ENCODE measurements around the gene TACC3. TPM values are rescaled to one million over a fixed set of nuclear protein-coding genes. Genes with fewer than 3 reads are reported as not detected.

TACC3 gene
- total RNA-seq, 1 experiment from 2014 or later, result 207 TPM

GRCh38 chr4:1706358-1706757 is 15.0 kb upstream of the TACC3 start (continued):
- TF ChIP-seq FOXP4 (CRISPR knock-in tag; IDR thresholded peaks at IDR 0.05) (no peak), IRF2 (CRISPR knock-in tag; IDR thresholded peaks at IDR 0.05; ENCODE audit: borderline replicate concordance, low read depth) (no peak), ATF1 (CRISPR knock-in tag; IDR thresholded peaks at IDR 0.05) (no peak), TCF7 (CRISPR knock-in tag; IDR thresholded peaks at IDR 0.05; ENCODE audit: low read depth) (no peak), ZNF138 (CRISPR knock-in tag; conservative IDR thresholded peaks at IDR 0.05) (no peak), PRRX2 (CRISPR knock-in tag; IDR thresholded peaks at IDR 0.05) (no peak), ESRRA (CRISPR knock-in tag; IDR thresholded peaks at IDR 0.05; ENCODE audit: borderline replicate concordance) (no peak), ATF2 (CRISPR knock-in tag; IDR thresholded peaks at IDR 0.05; ENCODE audit: borderline replicate concordance, low read depth) (no peak), GTF2I (CRISPR knock-in tag; conservative IDR thresholded peaks at IDR 0.05) (no peak), ETV6 (CRISPR knock-in tag; IDR thresholded peaks at IDR 0.05) (no peak)

GRCh38 chr4:1708581-1708980 is 12.7 kb upstream of the TACC3 start:
- no peak overlapping the region for H3K27ac Mint-ChIP-seq
- no peaks in the 10 kb centered on the region for H3K9me3 Mint-ChIP-seq
- H3K4me3 Mint-ChIP-seq, result no peak overlapping the region
- H3K4me1 Mint-ChIP-seq, result peaks cover 12% of the 10 kb centered on the region
- peaks cover 2% of the 10 kb centered on the region; the same call in 1 of the 2 replicates for H3K27me3 Mint-ChIP-seq (ENCODE audit: low read depth)
- H3K36me3 Mint-ChIP-seq, result peaks cover 40% of the 10 kb centered on the region
- ChIA-PET POLR2A (no interaction called here), CTCF (interaction anchor here (0.6 to 2.0 kb wide), 4 partner anchors 15 to 202 kb away, joined by 3 to 21 read pairs (median 4); no protein-coding TSS in a partner anchor)
- no peak for ATAC-seq
- no peak for DNase-seq (ENCODE audit: low spot score)
- no peak for TF ChIP-seq JAZF1 (CRISPR knock-in tag; IDR thresholded peaks at IDR 0.05)
- TF ChIP-seq PREB (CRISPR knock-in tag; IDR thresholded peaks at IDR 0.05; ENCODE audit: borderline replicate concordance), result no peak
- TF ChIP-seq MLX (CRISPR knock-in tag; IDR thresholded peaks at IDR 0.05), result no peak
- no peak for TF ChIP-seq ZNF671 (CRISPR knock-in tag; IDR thresholded peaks at IDR 0.05)
- no peak for TF ChIP-seq ZMAT4 (CRISPR knock-in tag; IDR thresholded peaks at IDR 0.05)
- no peak for TF ChIP-seq E2F1 (CRISPR knock-in tag; IDR thresholded peaks at IDR 0.05)
- no peak for TF ChIP-seq TEAD4 (CRISPR knock-in tag; IDR thresholded peaks at IDR 0.05)
- no peak for TF ChIP-seq ZNF532 (CRISPR knock-in tag; IDR thresholded peaks at IDR 0.05; ENCODE audit: borderline replicate concordance)
- no peak for TF ChIP-seq ZSCAN18 (CRISPR knock-in tag; IDR thresholded peaks at IDR 0.05)
- TF ChIP-seq ZBTB21 (CRISPR knock-in tag; IDR thresholded peaks at IDR 0.05; ENCODE audit: borderline replicate concordance), result no peak
- TF ChIP-seq SMAD3 (CRISPR knock-in tag; IDR thresholded peaks at IDR 0.05; ENCODE audit: borderline replicate concordance), result no peak
- no peak for TF ChIP-seq GRHL2 (CRISPR knock-in tag; IDR thresholded peaks at IDR 0.05; ENCODE audit: insufficient replicate concordance, severe bottlenecking)
- no peak for TF ChIP-seq KAT7 (CRISPR knock-in tag; IDR thresholded peaks at IDR 0.05; ENCODE audit: borderline replicate concordance)
- no peak for TF ChIP-seq CBFB (CRISPR knock-in tag; IDR thresholded peaks at IDR 0.05; ENCODE audit: low read depth)
- TF ChIP-seq PRRX2 (CRISPR knock-in tag; IDR thresholded peaks at IDR 0.05), result no peak
- no peak for TF ChIP-seq EMX1 (CRISPR knock-in tag; IDR thresholded peaks at IDR 0.05)

All from WTC11 (cell line).